Measurements from ENCODE around the gene ITGAX.

- TF ChIP-seq, protein P1, sequence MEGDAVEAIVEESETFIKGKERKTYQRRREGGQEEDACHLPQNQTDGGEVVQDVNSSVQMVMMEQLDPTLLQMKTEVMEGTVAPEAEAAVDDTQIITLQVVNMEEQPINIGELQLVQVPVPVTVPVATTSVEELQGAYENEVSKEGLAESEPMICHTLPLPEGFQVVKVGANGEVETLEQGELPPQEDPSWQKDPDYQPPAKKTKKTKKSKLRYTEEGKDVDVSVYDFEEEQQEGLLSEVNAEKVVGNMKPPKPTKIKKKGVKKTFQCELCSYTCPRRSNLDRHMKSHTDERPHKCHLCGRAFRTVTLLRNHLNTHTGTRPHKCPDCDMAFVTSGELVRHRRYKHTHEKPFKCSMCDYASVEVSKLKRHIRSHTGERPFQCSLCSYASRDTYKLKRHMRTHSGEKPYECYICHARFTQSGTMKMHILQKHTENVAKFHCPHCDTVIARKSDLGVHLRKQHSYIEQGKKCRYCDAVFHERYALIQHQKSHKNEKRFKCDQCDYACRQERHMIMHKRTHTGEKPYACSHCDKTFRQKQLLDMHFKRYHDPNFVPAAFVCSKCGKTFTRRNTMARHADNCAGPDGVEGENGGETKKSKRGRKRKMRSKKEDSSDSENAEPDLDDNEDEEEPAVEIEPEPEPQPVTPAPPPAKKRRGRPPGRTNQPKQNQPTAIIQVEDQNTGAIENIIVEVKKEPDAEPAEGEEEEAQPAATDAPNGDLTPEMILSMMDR (conservative IDR thresholded peaks at IDR 0.05; ENCODE audit: low read depth, low read length): no peak
- TF ChIP-seq EZH2 (IDR thresholded peaks at IDR 0.05; ENCODE audit: low read length, unreplicated experiment): no peak
Observed at GRCh38 chr16:31329671-31330552, 25.1 kb upstream of the ITGAX start.
